T-cell (primary cell): ENCODE results near the gene SEC61A1. TPM values are rescaled to one million over a fixed set of nuclear protein-coding genes. Genes with fewer than 3 reads are reported as not detected.

Experiments used
- ATAC-seq, 4 experiments: fragments of 200-7000 bp in 3 of 4; fragments of 150-1000 bp in 1 of 4; cut with Tn5 transposase; replicated peaks in 1 of 4; 1 replicate in 3 of 4; 2 replicates in 1 of 4; pipeline ENCODE4 v1.10.0; 2021; ENCODE audit warnings: moderate library complexity in 3 of 4, mild to moderate bottlenecking in 2 of 4, moderate number of reproducible peaks in 1 of 4
- CTCF ChIA-PET, 2 donors: fragments of 300-600 bp; sonication (Branson Sonifier 250); formaldehyde crosslinking; loops; one replicate each; lab custom pipeline; 2022; ENCODE audit warnings: antibody characterized with exemption in 2 of 2; lab: Charles Lee
- POLR2A ChIA-PET, 2 donors: fragments of 300-600 bp; sonication (Branson Sonifier 250); formaldehyde crosslinking; loops; one replicate each; lab custom pipeline; 2022; ENCODE audit warnings: antibody characterized with exemption in 2 of 2; lab: Charles Lee
- DNase-seq, 35 experiments: peaks; one replicate each; pipeline versions ENCODE4 v3.0.0 to v3.0.0-alpha.2; 2013 to 2023
- H3K27ac ChIP-seq: one replicate; pipeline ENCODE4 v1.5.1; 2013; ENCODE audit warnings: low read length
- H3K27me3 ChIP-seq, 2 experiments: replicated peaks in 1 of 2; 1 replicate in 1 of 2; 2 replicates in 1 of 2; pipeline versions ENCODE4 v1.6.1 to v1.7.0; 2013; ENCODE audit warnings: low read length in 1 of 2, mixed read lengths in 1 of 2; ENCODE audit not compliant: control insufficient read depth in 2 of 2, insufficient read depth in 2 of 2; ENCODE audit errors: extremely low read depth in 1 of 2
- H3K36me3 ChIP-seq, 2 donors: 1 replicate in 1 of 2; 2 replicates in 1 of 2; pipeline versions ENCODE4 v1.6.1 to v1.7.0; 2013; ENCODE audit warnings: low read length in 1 of 2; ENCODE audit not compliant: control insufficient read depth in 2 of 2, insufficient read depth in 1 of 2; ENCODE audit errors: extremely low read depth in 1 of 2
- H3K4me1 ChIP-seq, 2 experiments: 1 replicate in 1 of 2; 2 replicates in 1 of 2; pipeline versions ENCODE4 v1.6.1 to v1.7.0; 2013; ENCODE audit warnings: low read length in 2 of 2, mixed read lengths in 1 of 2; ENCODE audit not compliant: insufficient read depth in 2 of 2, control insufficient read depth in 1 of 2; ENCODE audit errors: extremely low read depth in 1 of 2
- H3K4me3 ChIP-seq, 2 donors: 1 replicate in 1 of 2; 2 replicates in 1 of 2; pipeline versions ENCODE4 v1.5.1 to v1.7.0; 2013; ENCODE audit warnings: mild to moderate bottlenecking in 2 of 2, low read length in 1 of 2, moderate library complexity in 1 of 2; ENCODE audit not compliant: control insufficient read depth in 1 of 2; ENCODE audit errors: extremely low read depth in 1 of 2
- H3K9me3 ChIP-seq: 2 replicates; pipeline ENCODE4 v1.7.0; 2013
- H3K27ac Mint-ChIP-seq, 2 donors: one replicate each; pipeline ENCODE4 v1.8.0; 2020 to 2021; ENCODE audit warnings: mild to moderate bottlenecking in 2 of 2, mixed read lengths in 2 of 2
- H3K27me3 Mint-ChIP-seq, 2 donors: one replicate each; pipeline ENCODE4 v1.8.0; 2021 to 2022; ENCODE audit warnings: mixed read lengths in 2 of 2
- H3K36me3 Mint-ChIP-seq: one replicate; pipeline ENCODE4 v1.8.0; 2021; ENCODE audit warnings: mixed read lengths
- H3K4me1 Mint-ChIP-seq, 3 donors: one replicate each; pipeline ENCODE4 v1.8.0; 2020 to 2022; ENCODE audit warnings: mixed read lengths in 3 of 3, mild to moderate bottlenecking in 1 of 3
- H3K4me3 Mint-ChIP-seq, 3 donors: one replicate each; pipeline ENCODE4 v1.8.0; 2020 to 2022; ENCODE audit warnings: mild to moderate bottlenecking in 3 of 3, mixed read lengths in 3 of 3, moderate library complexity in 3 of 3
- H3K9me3 Mint-ChIP-seq, 3 donors: one replicate each; pipeline ENCODE4 v1.8.0; 2020 to 2022; ENCODE audit warnings: mixed read lengths in 3 of 3
- WGBS: methylation state at CpG from one replicate; pipeline ENCODE4 v1.1.5; 2013; ENCODE audit warnings: missing lambda C conversion rate; ENCODE audit not compliant: insufficient coverage; 5-methylcytosine and 5-hydroxymethylcytosine counted together
- total RNA-seq, 35 experiments: library from RNA in 6 of 35; stranded (reverse) in 6 of 35; fragments of 120-200 nt in 1 of 35; gene quantifications; one replicate each; pipeline versions ENCODE4 v1.2.1 to v1.2.4 and lab custom pipeline; 2013 to 2026

The SEC61A1 gene
- total RNA-seq, 5 donors from 2014 or later (not counting 1 experiment from before 2014, with no cell fraction given): 120 to 156 (median 135) TPM

DNA sequence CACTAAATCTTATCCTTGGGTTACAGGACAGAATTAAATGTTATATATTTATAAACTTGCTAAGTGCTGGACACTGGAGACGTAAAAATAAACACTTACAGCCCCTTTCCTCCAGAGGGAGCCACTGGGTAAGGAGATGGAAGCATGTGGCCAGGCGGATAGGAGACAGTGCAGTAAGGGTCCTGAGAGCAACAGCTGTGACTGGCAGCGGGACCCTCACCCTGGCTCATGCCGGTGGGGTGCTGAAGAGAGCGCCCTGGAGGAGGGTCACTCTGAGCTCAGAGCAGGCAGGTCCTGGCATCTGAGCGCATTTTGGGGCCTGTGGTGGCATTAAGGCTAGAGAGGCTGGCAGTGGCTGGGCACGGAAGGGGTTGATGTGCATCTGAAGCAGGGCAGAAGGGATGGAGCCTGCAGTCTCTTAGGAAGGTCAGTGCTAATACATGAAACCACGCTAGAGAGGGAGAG is 16.0 kb downstream of the SEC61A1 start:
- Mint-ChIP-seq H3K4me1 (peaks cover 0 to 10% (median 3%) of the 10 kb centered on the region in 3 donors), H3K36me3 (peaks cover 50% of the 10 kb centered on the region), H3K9me3 (no peaks in the 10 kb centered on the region), H3K27ac (peak overlapping the region in 1 of 2 donors; percentile 8), H3K4me3 (no peak overlapping the region), H3K27me3 (no peaks in the 10 kb centered on the region)
- POLR2A ChIA-PET: no interaction called here
- H3K27me3 ChIP-seq: no peaks in the 10 kb centered on the region
- H3K36me3 ChIP-seq: peaks cover 24 to 91% of the 10 kb centered on the region in 2 donors
- no peak overlapping the region for H3K4me3 ChIP-seq
- DNase-seq: peak in 12 of 35 experiments; percentile 14 to 63 (median 26)
- H3K27ac ChIP-seq: no peak overlapping the region
- ATAC-seq: peak in 3 of 4 experiments; percentile 44 to 60 (median 47)
- H3K9me3 ChIP-seq: no peaks in the 10 kb centered on the region
- CTCF ChIA-PET: interaction anchor here in 1 of 2 donors (0.6 to 0.8 kb wide), 2 partner anchors 19 to 595 kb away, joined by 3 read pairs; no protein-coding TSS in a partner anchor
- WGBS: 98% methylated on average over 7 of the region's 8 CpGs
- no peaks in the 10 kb centered on the region for H3K4me1 ChIP-seq

DNA sequence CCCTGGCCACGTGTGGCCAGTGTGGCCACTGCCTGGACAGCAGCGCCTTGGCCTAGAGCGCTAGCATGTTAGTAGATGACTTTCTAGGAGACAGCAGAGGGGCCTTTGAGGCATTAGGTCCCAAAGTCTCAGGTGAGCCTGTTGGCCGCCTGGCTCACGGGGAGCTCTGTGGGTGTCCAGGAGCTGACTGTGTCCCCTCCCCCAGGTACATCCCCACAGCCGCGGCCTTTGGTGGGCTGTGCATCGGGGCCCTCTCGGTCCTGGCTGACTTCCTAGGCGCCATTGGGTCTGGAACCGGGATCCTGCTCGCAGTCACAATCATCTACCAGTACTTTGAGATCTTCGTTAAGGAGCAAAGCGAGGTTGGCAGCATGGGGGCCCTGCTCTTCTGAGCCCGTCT is 17.0 kb downstream of the SEC61A1 start:
- ChIA-PET CTCF (interaction anchor here in 1 of 2 donors (0.6 kb wide), 1 partner anchor 1005 kb away, joined by 5 read pairs; no protein-coding TSS in a partner anchor), POLR2A (interaction anchor here in 1 of 2 donors (0.6 kb wide), 1 partner anchor 1336 kb away, joined by 3 read pairs; no protein-coding TSS in a partner anchor)
- no peak overlapping the region for H3K27ac ChIP-seq
- no peak for ATAC-seq
- Mint-ChIP-seq H3K27ac (no peak overlapping the region), H3K36me3 (peaks cover 44% of the 10 kb centered on the region), H3K4me1 (peaks cover 0 to 10% (median 3%) of the 10 kb centered on the region in 3 donors), H3K27me3 (no peaks in the 10 kb centered on the region), H3K4me3 (no peak overlapping the region), H3K9me3 (no peaks in the 10 kb centered on the region)
- H3K27me3 ChIP-seq: no peaks in the 10 kb centered on the region
- no peaks in the 10 kb centered on the region for H3K4me1 ChIP-seq
- H3K4me3 ChIP-seq: no peak overlapping the region
- WGBS: 97% methylated on average over 14 of the region's 15 CpGs
- H3K9me3 ChIP-seq: no peaks in the 10 kb centered on the region
- peaks cover 24 to 84% of the 10 kb centered on the region in 2 donors for H3K36me3 ChIP-seq
- DNase-seq: peak in 1 of 35 experiments; percentile 11

DNA sequence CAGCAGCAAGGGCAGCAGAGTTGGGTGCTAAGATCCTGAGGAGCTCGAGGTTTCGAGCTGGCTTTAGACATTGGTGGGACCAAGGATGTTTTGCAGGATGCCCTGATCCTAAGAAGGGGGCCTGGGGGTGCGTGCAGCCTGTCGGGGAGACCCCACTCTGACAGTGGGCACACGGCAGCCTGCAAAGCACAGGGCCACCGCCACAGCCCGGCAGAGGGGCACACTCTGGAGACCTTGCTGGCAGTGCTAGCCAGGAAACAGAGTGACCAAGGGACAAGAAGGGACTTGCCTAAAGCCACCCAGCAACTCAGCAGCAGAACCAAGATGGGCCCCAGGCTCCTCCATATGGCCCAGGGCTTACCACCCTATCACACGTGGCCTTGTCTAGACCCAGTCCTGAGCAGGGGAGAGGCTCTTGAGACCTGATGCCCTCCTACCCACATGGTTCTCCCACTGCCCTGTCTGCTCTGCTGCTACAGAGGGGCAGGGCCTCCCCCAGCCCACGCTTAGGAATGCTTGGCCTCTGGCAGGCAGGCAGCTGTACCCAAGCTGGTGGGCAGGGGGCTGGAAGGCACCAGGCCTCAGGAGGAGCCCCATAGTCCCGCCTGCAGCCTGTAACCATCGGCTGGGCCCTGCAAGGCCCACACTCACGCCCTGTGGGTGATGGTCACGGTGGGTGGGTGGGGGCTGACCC is 18.8 kb downstream of the SEC61A1 start:
- H3K4me3 ChIP-seq: no peak overlapping the region
- peak in 1 of 35 experiments; percentile 14 for DNase-seq
- CTCF ChIA-PET: no interaction called here
- no peaks in the 10 kb centered on the region for H3K9me3 ChIP-seq
- H3K4me1 ChIP-seq: peaks cover 0 to 10% of the 10 kb centered on the region in 2 experiments
- WGBS: 91% methylated on average over 11 of the region's 13 CpGs
- POLR2A ChIA-PET: no interaction called here
- H3K27me3 Mint-ChIP-seq: no peaks in the 10 kb centered on the region
- peaks cover 33% of the 10 kb centered on the region for H3K36me3 Mint-ChIP-seq
- no peak overlapping the region for H3K4me3 Mint-ChIP-seq
- H3K27ac ChIP-seq: no peak overlapping the region
- ATAC-seq: no peak
- peaks cover 0 to 5% of the 10 kb centered on the region in 2 experiments for H3K27me3 ChIP-seq
- H3K27ac Mint-ChIP-seq: no peak overlapping the region
- peaks cover 24 to 68% of the 10 kb centered on the region in 2 donors for H3K36me3 ChIP-seq
- H3K9me3 Mint-ChIP-seq: no peaks in the 10 kb centered on the region
- H3K4me1 Mint-ChIP-seq: peaks cover 5 to 8% (median 7%) of the 10 kb centered on the region in 3 donors

DNA sequence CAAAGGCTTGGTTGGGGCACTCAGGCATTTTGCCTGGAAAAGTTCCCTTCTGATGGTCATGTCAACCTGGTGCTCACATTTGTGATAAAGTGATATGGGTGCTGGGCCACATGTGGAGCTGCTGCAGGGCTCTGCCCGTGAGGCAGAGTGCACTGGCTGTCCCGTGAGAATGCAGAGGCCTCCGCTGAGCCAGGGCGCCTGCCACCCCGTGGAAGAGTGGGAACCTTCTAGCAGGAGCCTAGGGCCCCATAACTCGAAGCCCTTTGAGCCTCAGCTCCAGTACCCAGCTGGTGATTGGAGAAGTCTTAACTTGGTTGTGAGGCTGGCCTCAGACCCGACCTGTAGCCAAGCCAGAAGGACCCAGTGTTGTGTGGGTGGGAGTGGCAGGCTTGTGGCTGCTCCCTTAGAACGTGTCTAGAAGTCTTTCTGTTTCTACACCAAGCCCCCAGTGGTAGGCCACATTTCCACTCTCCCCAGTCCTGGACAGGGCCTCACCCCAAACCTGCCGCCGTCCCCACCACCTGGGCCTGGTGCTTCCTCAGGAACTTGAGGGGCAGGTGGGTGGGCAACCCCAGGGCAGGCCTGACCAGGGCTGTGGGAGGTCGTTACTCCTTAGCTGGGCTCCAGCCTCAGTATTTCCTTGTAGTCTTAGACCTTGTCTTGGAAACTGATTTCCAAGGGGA is 19.7 kb downstream of the SEC61A1 start:
- POLR2A ChIA-PET: no interaction called here
- H3K27me3 ChIP-seq: peaks cover 0 to 11% of the 10 kb centered on the region in 2 experiments
- no peak overlapping the region for H3K27ac ChIP-seq
- peak in 1 of 35 experiments; percentile 17 for DNase-seq
- 85% methylated on average over 9 of the region's 11 CpGs for WGBS
- H3K36me3 ChIP-seq: peaks cover 16 to 59% of the 10 kb centered on the region in 2 donors
- Mint-ChIP-seq H3K4me1 (peaks cover 5 to 10% (median 7%) of the 10 kb centered on the region in 3 donors), H3K27me3 (no peaks in the 10 kb centered on the region), H3K4me3 (no peak overlapping the region), H3K9me3 (no peaks in the 10 kb centered on the region), H3K27ac (no peak overlapping the region), H3K36me3 (peaks cover 31% of the 10 kb centered on the region)
- H3K9me3 ChIP-seq: no peaks in the 10 kb centered on the region
- H3K4me1 ChIP-seq: peaks cover 3 to 17% of the 10 kb centered on the region in 2 experiments
- H3K4me3 ChIP-seq: no peak overlapping the region
- CTCF ChIA-PET: no interaction called here
- ATAC-seq: no peak

- peaks cover 5 to 12% (median 10%) of the 10 kb centered on the region in 3 donors for H3K4me1 Mint-ChIP-seq
- no peak overlapping the region for H3K27ac ChIP-seq
- ChIA-PET CTCF (interaction anchor here in 1 of 2 donors (0.6 kb wide), 1 partner anchor 12 kb away, joined by 3 read pairs; no protein-coding TSS in a partner anchor), POLR2A (no interaction called here)
- peaks cover 24% of the 10 kb centered on the region for H3K36me3 Mint-ChIP-seq
- no peak overlapping the region for H3K4me3 Mint-ChIP-seq
- H3K4me1 ChIP-seq: peaks cover 3 to 23% of the 10 kb centered on the region in 2 experiments
- H3K27me3 Mint-ChIP-seq: no peaks in the 10 kb centered on the region
- H3K36me3 ChIP-seq: peaks cover 10 to 52% of the 10 kb centered on the region in 2 donors
- H3K27ac Mint-ChIP-seq: no peak overlapping the region
- peaks cover 0 to 17% of the 10 kb centered on the region in 2 experiments for H3K27me3 ChIP-seq
- no peak overlapping the region for H3K4me3 ChIP-seq
- ATAC-seq (no peak), DNase-seq (peak in 1 of 35 experiments; percentile 17)
- no peaks in the 10 kb centered on the region for H3K9me3 Mint-ChIP-seq
- H3K9me3 ChIP-seq: no peaks in the 10 kb centered on the region
- WGBS: 96% methylated on average over 11 of the region's 13 CpGs
These were observed 20.4 kb downstream of the SEC61A1 start for GRCh38 chr3:128072454-128073184.
